SK-N-SH treated with all-trans-retinoic acid at 6 μM for 48 hours (cell line): ENCODE data around the gene CSGALNACT2.

Experiments
- ARNTL ChIP-seq: fragments of 450-650 bp; formaldehyde crosslinking; IDR thresholded peaks from 2 replicates; pipeline ENCODE4 v1.5.0; 2020; ENCODE audit warnings: low read depth, mild to moderate bottlenecking, moderate library complexity, borderline replicate concordance
- CREB5 ChIP-seq: fragments of 250-450 bp; sonication (Bioruptor Pico); IDR thresholded peaks from 2 replicates; pipeline ENCODE4 v1.5.1; 2020; ENCODE audit warnings: low read depth, mild to moderate bottlenecking, moderate library complexity
- ESRRG ChIP-seq: fragments of 250-450 bp; sonication (Bioruptor Pico); IDR thresholded peaks from 2 replicates; pipeline ENCODE4 v1.6.1; 2021; ENCODE audit warnings: mild to moderate bottlenecking
- ISL1 ChIP-seq: fragments of 250-450 bp; sonication (Bioruptor Pico); IDR thresholded peaks from 2 replicates; pipeline ENCODE4 v2.1.2; 2022; ENCODE audit warnings: mild to moderate bottlenecking, moderate library complexity
- OSR1 ChIP-seq: fragments of 250-450 bp; sonication (Bioruptor Pico); IDR thresholded peaks from 2 replicates; pipeline ENCODE4 v1.8.0; 2022; ENCODE audit warnings: moderate library complexity, mild to moderate bottlenecking, inconsistent platforms
- PATZ1 ChIP-seq: fragments of 250-450 bp; sonication (Bioruptor Pico); IDR thresholded peaks from 2 replicates; pipeline ENCODE4 v1.8.0; 2020; ENCODE audit warnings: mild to moderate bottlenecking, moderate library complexity, borderline replicate concordance
- TCF4 ChIP-seq: fragments of 250-450 bp; sonication (Bioruptor Pico); IDR thresholded peaks from 2 replicates; pipeline ENCODE4 v1.8.0; 2021; ENCODE audit warnings: mild to moderate bottlenecking, moderate library complexity, borderline replicate concordance
- TOX ChIP-seq: fragments of 250-450 bp; sonication (Bioruptor Pico); IDR thresholded peaks from 2 replicates; pipeline ENCODE4 v1.8.0; 2021; ENCODE audit warnings: mild to moderate bottlenecking, moderate library complexity, borderline replicate concordance
- ZFP3 ChIP-seq: fragments of 250-450 bp; sonication (Bioruptor Pico); IDR thresholded peaks from 2 replicates; pipeline ENCODE4 v1.5.0; 2020; ENCODE audit warnings: mild to moderate bottlenecking, moderate library complexity

GRCh38 chr10:43162604-43163003 lies 24.4 kb downstream of the CSGALNACT2 start:
- TF ChIP-seq PATZ1: no peak
- no peak for TF ChIP-seq TCF4
- no peak for TF ChIP-seq TOX (CRISPR knock-in tag)
- no peak for TF ChIP-seq ZFP3 (CRISPR knock-in tag)
- TF ChIP-seq OSR1: no peak
- TF ChIP-seq ESRRG: no peak
- no peak for TF ChIP-seq ISL1 (CRISPR knock-in tag)
- TF ChIP-seq CREB5 (CRISPR knock-in tag): no peak
- TF ChIP-seq ARNTL (CRISPR knock-in tag): no peak
